Measurements from ENCODE around the gene CREB3L2. TPM values are rescaled to one million over a fixed set of nuclear protein-coding genes. Genes with fewer than 3 reads are reported as not detected.

Gene CREB3L2
- total RNA-seq, 1 experiment from 2014 or later = 49.8 TPM

DNA sequence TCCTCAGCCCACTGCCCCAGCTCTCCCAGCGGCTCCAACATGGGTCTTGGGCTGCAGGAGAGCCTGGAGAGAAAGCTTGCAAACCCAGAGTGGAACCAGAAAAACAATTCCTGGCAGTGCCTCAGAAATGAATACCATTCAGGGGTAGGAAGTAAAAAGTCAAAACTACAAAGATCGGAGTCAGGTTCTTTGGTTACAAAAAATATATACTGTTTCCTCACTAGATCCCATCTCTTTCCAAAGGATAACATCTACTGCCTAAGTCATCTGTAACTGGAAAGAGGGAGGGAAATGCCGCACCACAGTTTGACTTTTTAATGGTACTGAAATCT lies 14.9 kb downstream of the CREB3L2 start:
- H3K79me2 ChIP-seq (ENCODE audit: insufficient read depth, low read length) = peaks cover 14% of the 10 kb centered on the region
- intact Hi-C loops (cut with micrococcal nuclease) = no loop called here
- ATAC-seq = no peak

DNA sequence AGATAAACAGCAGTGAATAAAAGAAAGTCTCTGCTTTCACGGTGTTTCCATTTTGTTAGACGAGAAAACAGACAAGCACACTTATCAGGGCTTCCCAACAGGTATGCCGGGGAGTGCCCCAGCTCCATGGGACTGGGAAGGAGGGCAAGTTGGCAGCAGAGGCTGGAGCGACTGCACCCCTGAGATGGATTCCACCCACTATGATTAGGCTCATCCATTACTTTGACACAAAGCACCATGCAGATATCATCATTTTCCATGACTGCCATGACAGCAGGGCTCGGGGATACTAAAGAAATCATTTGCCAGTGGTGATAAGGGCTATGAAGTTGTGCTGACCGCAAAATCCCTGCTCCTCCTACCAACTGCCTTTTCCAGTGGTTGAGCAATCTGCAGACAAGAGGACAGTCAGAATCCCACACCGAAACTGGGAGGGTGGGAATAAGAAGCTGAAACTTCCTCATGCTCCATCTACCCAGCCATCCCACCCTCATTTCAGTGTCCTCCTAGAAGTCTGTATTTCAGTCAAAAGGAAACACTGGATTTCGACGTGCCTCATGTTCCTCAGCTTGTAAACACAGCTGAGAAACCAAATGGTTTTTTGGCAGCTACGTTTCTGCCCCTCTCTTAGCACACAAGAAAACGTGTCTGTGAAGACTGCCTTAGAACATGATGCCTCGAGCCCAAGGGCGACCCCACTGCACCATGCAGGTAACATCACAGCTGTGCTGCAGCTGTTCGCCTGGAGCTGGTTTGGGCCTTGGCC lies 15.5 kb downstream of the CREB3L2 start:
- no peak overlapping the region for H3K4me2 ChIP-seq (ENCODE audit: low read length)
- CTCF ChIA-PET = interaction anchor here (0.6 to 1.9 kb wide), 3 partner anchors 16 to 83 kb away, joined by 3 to 5 read pairs (median 3); partner anchors contain the start of gene CREB3L2
- H2AFZ ChIP-seq (ENCODE audit: low read depth, low read length, poor library complexity, severe bottlenecking) = no peak overlapping the region
- no peak overlapping the region for H3K4me3 ChIP-seq (replicated peaks in 1 of 2; ENCODE audit: low read depth in 1 of 2, low read length in 2 of 2)
- H3K9me2 ChIP-seq (ENCODE audit: insufficient read depth) = no peaks in the 10 kb centered on the region
- peaks cover 12% of the 10 kb centered on the region for H3K79me2 ChIP-seq (ENCODE audit: insufficient read depth, low read length)
- BruUV-seq (replicated peaks) = no TSS peak
- DNase-seq (ENCODE audit: low read depth, low spot score) = no peak
- peaks cover 4 to 6% of the 10 kb centered on the region in 2 experiments for H3K4me1 ChIP-seq (ENCODE audit: control insufficient read depth in 1 of 2, insufficient read depth in 2 of 2, low read length in 2 of 2)
- no peaks in the 10 kb centered on the region for H3K36me3 ChIP-seq (ENCODE audit: control insufficient read depth in 1 of 2, insufficient read depth in 2 of 2, low read length in 2 of 2)
- H4K20me1 ChIP-seq (ENCODE audit: insufficient read depth) = no peaks in the 10 kb centered on the region
- H3K9ac ChIP-seq (ENCODE audit: low read length) = no peak overlapping the region
- RAD21 ChIA-PET (ENCODE audit: low non-redundant PET in 1 of 2, low total read pairs in 2 of 2, uncharacterized antibody in 2 of 2, unreplicated experiment in 2 of 2) = no interaction called here
- H3K27ac ChIP-seq (ENCODE audit: low read depth, low read length) = no peak overlapping the region
- POLR2A ChIA-PET = no interaction called here
- H3K9me3 ChIP-seq (ENCODE audit: control insufficient read depth in 1 of 2, insufficient read depth in 1 of 2, low read depth in 1 of 2, low read length in 2 of 2) = no peaks in the 10 kb centered on the region
- intact Hi-C loops (cut with micrococcal nuclease) = no loop called here
- no peak for ATAC-seq
- no peaks in the 10 kb centered on the region for H3K27me3 ChIP-seq (ENCODE audit: insufficient read depth, low read length)
- no peak for TF ChIP-seq SP1 (IDR thresholded peaks at IDR 0.05; ENCODE audit: low read depth)
- TF ChIP-seq TCF7L2 (IDR thresholded peaks at IDR 0.05; ENCODE audit: borderline replicate concordance, extremely low read depth, insufficient read depth, insufficient read length) = no peak
- no peak for TF ChIP-seq SRF (IDR thresholded peaks at IDR 0.05; ENCODE audit: low read depth)
- no peak for TF ChIP-seq FOSL1 (IDR thresholded peaks at IDR 0.05; ENCODE audit: low read depth)
- TF ChIP-seq EGR1 (IDR thresholded peaks at IDR 0.05; ENCODE audit: low read depth) = no peak
- no peak for TF ChIP-seq CEBPB (IDR thresholded peaks at IDR 0.05; ENCODE audit: low read depth)
- TF ChIP-seq, protein P1, sequence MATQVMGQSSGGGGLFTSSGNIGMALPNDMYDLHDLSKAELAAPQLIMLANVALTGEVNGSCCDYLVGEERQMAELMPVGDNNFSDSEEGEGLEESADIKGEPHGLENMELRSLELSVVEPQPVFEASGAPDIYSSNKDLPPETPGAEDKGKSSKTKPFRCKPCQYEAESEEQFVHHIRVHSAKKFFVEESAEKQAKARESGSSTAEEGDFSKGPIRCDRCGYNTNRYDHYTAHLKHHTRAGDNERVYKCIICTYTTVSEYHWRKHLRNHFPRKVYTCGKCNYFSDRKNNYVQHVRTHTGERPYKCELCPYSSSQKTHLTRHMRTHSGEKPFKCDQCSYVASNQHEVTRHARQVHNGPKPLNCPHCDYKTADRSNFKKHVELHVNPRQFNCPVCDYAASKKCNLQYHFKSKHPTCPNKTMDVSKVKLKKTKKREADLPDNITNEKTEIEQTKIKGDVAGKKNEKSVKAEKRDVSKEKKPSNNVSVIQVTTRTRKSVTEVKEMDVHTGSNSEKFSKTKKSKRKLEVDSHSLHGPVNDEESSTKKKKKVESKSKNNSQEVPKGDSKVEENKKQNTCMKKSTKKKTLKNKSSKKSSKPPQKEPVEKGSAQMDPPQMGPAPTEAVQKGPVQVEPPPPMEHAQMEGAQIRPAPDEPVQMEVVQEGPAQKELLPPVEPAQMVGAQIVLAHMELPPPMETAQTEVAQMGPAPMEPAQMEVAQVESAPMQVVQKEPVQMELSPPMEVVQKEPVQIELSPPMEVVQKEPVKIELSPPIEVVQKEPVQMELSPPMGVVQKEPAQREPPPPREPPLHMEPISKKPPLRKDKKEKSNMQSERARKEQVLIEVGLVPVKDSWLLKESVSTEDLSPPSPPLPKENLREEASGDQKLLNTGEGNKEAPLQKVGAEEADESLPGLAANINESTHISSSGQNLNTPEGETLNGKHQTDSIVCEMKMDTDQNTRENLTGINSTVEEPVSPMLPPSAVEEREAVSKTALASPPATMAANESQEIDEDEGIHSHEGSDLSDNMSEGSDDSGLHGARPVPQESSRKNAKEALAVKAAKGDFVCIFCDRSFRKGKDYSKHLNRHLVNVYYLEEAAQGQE (IDR thresholded peaks at IDR 0.05; ENCODE audit: low read depth) = no peak
- TF ChIP-seq POLR2AphosphoS5 (IDR thresholded peaks at IDR 0.05; ENCODE audit: low read depth, low read length) = no peak
- no peak for TF ChIP-seq ZFX (IDR thresholded peaks at IDR 0.05)
- TF ChIP-seq CBX3 (IDR thresholded peaks at IDR 0.05; ENCODE audit: low read depth) = no peak
- no peak for TF ChIP-seq EZH2phosphoT487 (IDR thresholded peaks at IDR 0.05; ENCODE audit: borderline replicate concordance)
- TF ChIP-seq, protein P2, sequence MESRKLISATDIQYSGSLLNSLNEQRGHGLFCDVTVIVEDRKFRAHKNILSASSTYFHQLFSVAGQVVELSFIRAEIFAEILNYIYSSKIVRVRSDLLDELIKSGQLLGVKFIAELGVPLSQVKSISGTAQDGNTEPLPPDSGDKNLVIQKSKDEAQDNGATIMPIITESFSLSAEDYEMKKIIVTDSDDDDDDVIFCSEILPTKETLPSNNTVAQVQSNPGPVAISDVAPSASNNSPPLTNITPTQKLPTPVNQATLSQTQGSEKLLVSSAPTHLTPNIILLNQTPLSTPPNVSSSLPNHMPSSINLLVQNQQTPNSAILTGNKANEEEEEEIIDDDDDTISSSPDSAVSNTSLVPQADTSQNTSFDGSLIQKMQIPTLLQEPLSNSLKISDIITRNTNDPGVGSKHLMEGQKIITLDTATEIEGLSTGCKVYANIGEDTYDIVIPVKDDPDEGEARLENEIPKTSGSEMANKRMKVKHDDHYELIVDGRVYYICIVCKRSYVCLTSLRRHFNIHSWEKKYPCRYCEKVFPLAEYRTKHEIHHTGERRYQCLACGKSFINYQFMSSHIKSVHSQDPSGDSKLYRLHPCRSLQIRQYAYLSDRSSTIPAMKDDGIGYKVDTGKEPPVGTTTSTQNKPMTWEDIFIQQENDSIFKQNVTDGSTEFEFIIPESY (IDR thresholded peaks at IDR 0.05; ENCODE audit: extremely low read depth, insufficient replicate concordance, low read length) = no peak
- TF ChIP-seq EZH2 (IDR thresholded peaks at IDR 0.05) = no peak

More for the DNA sequence above, 14.9 kb downstream of the CREB3L2 start:
- no peaks in the 10 kb centered on the region for H3K9me2 ChIP-seq (ENCODE audit: insufficient read depth)
- H4K20me1 ChIP-seq (ENCODE audit: insufficient read depth) = no peaks in the 10 kb centered on the region
- ChIA-PET CTCF (interaction anchor here (0.6 to 1.9 kb wide), 3 partner anchors 15 to 84 kb away, joined by 3 to 5 read pairs (median 3); partner anchors contain the start of gene CREB3L2), POLR2A (no interaction called here), RAD21 (ENCODE audit: low non-redundant PET in 1 of 2, low total read pairs in 2 of 2, uncharacterized antibody in 2 of 2, unreplicated experiment in 2 of 2) (no interaction called here)
- H3K4me3 ChIP-seq (replicated peaks in 1 of 2; ENCODE audit: low read depth in 1 of 2, low read length in 2 of 2) = no peak overlapping the region
- no peak overlapping the region for H3K4me2 ChIP-seq (ENCODE audit: low read length)
- no peak for DNase-seq (ENCODE audit: low read depth, low spot score)
- no peaks in the 10 kb centered on the region for H3K9me3 ChIP-seq (ENCODE audit: control insufficient read depth in 1 of 2, insufficient read depth in 1 of 2, low read depth in 1 of 2, low read length in 2 of 2)
- no peaks in the 10 kb centered on the region for H3K36me3 ChIP-seq (ENCODE audit: control insufficient read depth in 1 of 2, insufficient read depth in 2 of 2, low read length in 2 of 2)
- BruUV-seq (replicated peaks) = no TSS peak
- no peak for TF ChIP-seq EZH2 (IDR thresholded peaks at IDR 0.05)
- TF ChIP-seq TCF7L2 (IDR thresholded peaks at IDR 0.05; ENCODE audit: borderline replicate concordance, extremely low read depth, insufficient read depth, insufficient read length) = no peak
- TF ChIP-seq POLR2AphosphoS5 (IDR thresholded peaks at IDR 0.05; ENCODE audit: low read depth, low read length) = no peak
- TF ChIP-seq EGR1 (IDR thresholded peaks at IDR 0.05; ENCODE audit: low read depth) = no peak
- TF ChIP-seq FOSL1 (IDR thresholded peaks at IDR 0.05; ENCODE audit: low read depth) = no peak
- no peak for TF ChIP-seq SRF (IDR thresholded peaks at IDR 0.05; ENCODE audit: low read depth)
- TF ChIP-seq CEBPB (IDR thresholded peaks at IDR 0.05; ENCODE audit: low read depth) = no peak
- H3K27ac ChIP-seq (ENCODE audit: low read depth, low read length) = no peak overlapping the region
- peaks cover 0 to under 1% of the 10 kb centered on the region in 2 experiments; a peak in 2 of 4 replicates for H3K4me1 ChIP-seq (ENCODE audit: control insufficient read depth in 1 of 2, insufficient read depth in 2 of 2, low read length in 2 of 2)
- no peak overlapping the region for H2AFZ ChIP-seq (ENCODE audit: low read depth, low read length, poor library complexity, severe bottlenecking)
- H3K9ac ChIP-seq (ENCODE audit: low read length) = no peak overlapping the region
- no peaks in the 10 kb centered on the region for H3K27me3 ChIP-seq (ENCODE audit: insufficient read depth, low read length)

Measured in HCT116 (cell line).